HAP-1 (cell line): ENCODE results near the gene PFDN1.
"Not testable (repeated sequence)": the region's sequence is repeated elsewhere in the genome, so short reads cannot be mapped to it uniquely, and the experiment has no call there.

Experiments used
- DNase-seq, 2 experiments: peaks; one replicate each; pipeline ENCODE4 v3.0.0-alpha.2; 2016 to 2020; ENCODE audit warnings: low spot score in 2 of 2
- H3K27me3 ChIP-seq: fragments of 250-450 bp; sonication (Bioruptor Pico); 2 replicates; pipeline ENCODE4 v1.5.1; 2020; ENCODE audit warnings: low read depth, mild to moderate bottlenecking, moderate library complexity
- H3K36me3 ChIP-seq: fragments of 250-450 bp; sonication (Bioruptor Pico); replicated peaks from 2 replicates; pipeline ENCODE4 v1.5.1; 2020; ENCODE audit warnings: mild to moderate bottlenecking
- H3K4me1 ChIP-seq: fragments of 250-450 bp; sonication (Bioruptor Pico); 2 replicates; pipeline ENCODE4 v1.5.1; 2020; ENCODE audit warnings: mild to moderate bottlenecking
- H3K4me3 ChIP-seq: fragments of 250-450 bp; sonication (Bioruptor Pico); 2 replicates; pipeline ENCODE4 v1.5.1; 2020; ENCODE audit warnings: mild to moderate bottlenecking, moderate library complexity
- H3K9me3 ChIP-seq: fragments of 250-450 bp; sonication (Bioruptor Pico); 2 replicates; pipeline ENCODE4 v1.5.1; 2020; ENCODE audit warnings: mild to moderate bottlenecking, moderate library complexity
- in situ Hi-C: fragments of 300-500 bp; cut with MboI; formaldehyde crosslinking; loops from 3 replicates; pipeline ENCODE4 v1.14.3; 2020; ENCODE audit warnings: low sequenced_read_pairs, inconsistent platforms, mixed read lengths

The PFDN1 gene

DNA sequence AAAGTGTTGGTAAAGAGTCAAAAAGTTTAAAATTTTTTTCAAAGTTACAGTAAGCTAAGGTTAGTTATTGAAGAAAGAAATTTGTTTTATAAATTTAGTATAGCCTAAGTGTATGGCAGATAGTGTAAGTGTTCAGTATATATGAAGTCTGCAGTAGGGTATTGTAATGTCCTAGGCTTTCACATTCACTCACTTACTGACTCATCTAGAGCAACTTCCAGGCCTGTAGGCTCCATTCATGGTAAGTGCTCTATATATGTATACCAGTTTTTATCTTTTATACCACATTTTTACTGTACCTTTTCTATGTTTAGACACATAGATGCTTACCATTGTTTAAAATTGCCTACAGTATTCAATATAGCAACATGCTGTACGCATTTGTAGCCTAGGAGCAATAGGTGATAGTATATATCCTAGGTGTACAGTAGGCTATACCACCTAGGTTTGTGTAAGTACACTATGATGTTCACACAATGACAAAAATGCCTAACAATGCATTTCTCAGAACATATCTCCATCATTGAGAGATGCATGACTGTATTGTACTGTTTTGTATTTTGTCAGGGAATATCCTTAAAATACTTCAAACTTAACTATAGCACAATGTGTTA is 89.4 kb downstream of the PFDN1 start:
- Histone ChIP-seq H3K4me3 (no peak overlapping the region), H3K9me3 (no peaks in the 10 kb centered on the region), H3K27me3 (no peaks in the 10 kb centered on the region), H3K4me1 (no peaks in the 10 kb centered on the region), H3K36me3 (peaks cover 3% of the 10 kb centered on the region; the same call in 1 of the 2 replicates)
- in situ Hi-C loops: no loop called here
- DNase-seq: no peak

- no peaks in the 10 kb centered on the region for H3K4me1 ChIP-seq
- H3K4me3 ChIP-seq: no peak overlapping the region
- no peak for DNase-seq
- peaks cover 3% of the 10 kb centered on the region; the same call in 1 of the 2 replicates for H3K36me3 ChIP-seq
- in situ Hi-C loops: no loop called here
- H3K27me3 ChIP-seq: no peaks in the 10 kb centered on the region
- no peaks in the 10 kb centered on the region for H3K9me3 ChIP-seq
Measured at GRCh38 chr5:140208065-140208464, 94.8 kb downstream of the PFDN1 start.

DNA sequence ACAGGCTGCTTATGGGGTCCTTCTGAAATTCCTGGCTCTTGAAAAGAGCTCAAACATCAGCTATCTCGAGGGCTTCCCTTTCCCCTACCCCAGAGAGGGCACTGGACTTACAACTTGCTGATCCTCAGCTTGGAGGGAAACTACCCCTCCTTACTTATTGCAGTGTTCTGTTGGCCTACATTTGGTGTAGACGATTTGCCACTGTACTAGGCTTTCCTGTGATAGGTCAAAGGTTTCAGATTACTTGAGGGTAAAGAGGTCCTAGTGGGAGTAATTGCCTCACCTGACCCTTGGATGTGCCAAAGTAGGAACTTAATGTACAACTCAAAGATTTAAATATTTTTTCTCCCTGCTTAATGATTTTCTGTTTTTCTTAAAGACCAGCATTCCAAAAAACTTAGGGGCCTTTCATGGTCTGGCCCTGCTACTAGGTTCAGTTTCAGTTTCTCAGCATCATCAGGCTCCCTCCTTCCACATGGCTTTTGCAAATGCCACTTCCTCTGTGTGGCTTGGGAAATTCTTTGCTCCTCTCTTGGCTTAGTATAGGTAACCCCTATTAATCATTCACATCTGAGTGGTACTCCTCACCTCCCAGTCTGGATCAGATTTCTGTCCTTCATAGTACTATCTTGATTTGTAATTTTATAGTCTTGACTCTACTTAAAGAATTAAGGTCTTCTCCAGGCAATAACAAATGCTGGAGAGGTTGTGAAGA is 95.5 kb downstream of the PFDN1 start:
- no peak overlapping the region for H3K4me3 ChIP-seq
- H3K9me3 ChIP-seq: no peaks in the 10 kb centered on the region
- peaks cover 3% of the 10 kb centered on the region; the same call in 1 of the 2 replicates for H3K36me3 ChIP-seq
- no peak for DNase-seq
- in situ Hi-C loops: no loop called here
- no peaks in the 10 kb centered on the region for H3K4me1 ChIP-seq
- H3K27me3 ChIP-seq: no peaks in the 10 kb centered on the region

DNA sequence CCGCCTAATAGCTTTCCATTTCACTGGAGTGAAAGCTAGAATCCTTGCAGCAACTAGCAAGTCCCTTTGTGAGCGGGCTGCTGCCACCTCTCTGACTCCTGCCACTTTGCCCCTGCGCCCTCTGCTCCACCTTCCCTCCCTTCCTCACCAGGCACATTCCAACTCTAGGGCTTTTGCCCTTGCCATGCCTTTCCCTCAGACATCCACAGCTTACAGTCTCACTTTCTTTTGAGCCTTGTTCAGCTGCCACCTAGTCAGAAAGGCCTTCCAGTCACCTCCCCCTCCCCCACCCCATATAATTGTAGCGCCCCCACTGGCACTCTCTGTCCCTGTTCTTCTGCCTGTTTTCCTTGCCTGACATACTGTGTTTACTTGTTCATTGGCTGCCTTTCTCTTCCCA is 96.9 kb downstream of the PFDN1 start:
- DNase-seq: no peak
- H3K4me3 ChIP-seq: no peak overlapping the region
- H3K36me3 ChIP-seq: no peaks in the 10 kb centered on the region
- H3K9me3 ChIP-seq: no peaks in the 10 kb centered on the region
- in situ Hi-C loops: no loop called here
- H3K4me1 ChIP-seq: no peaks in the 10 kb centered on the region
- no peaks in the 10 kb centered on the region for H3K27me3 ChIP-seq

- in situ Hi-C loops: no loop called here
- Histone ChIP-seq H3K36me3 (no peaks in the 10 kb centered on the region), H3K4me3 (no peak overlapping the region), H3K27me3 (no peaks in the 10 kb centered on the region), H3K4me1 (no peaks in the 10 kb centered on the region), H3K9me3 (no peaks in the 10 kb centered on the region)
- no peak for DNase-seq
Measured at GRCh38 chr5:140205216-140205615, 97.7 kb downstream of the PFDN1 start.

- Histone ChIP-seq H3K27me3 (no peaks in the 10 kb centered on the region), H3K4me1 (no peaks in the 10 kb centered on the region), H3K9me3 (no peaks in the 10 kb centered on the region), H3K4me3 (no peak overlapping the region), H3K36me3 (no peaks in the 10 kb centered on the region)
- no peak for DNase-seq
- in situ Hi-C loops: no loop called here
Measured at GRCh38 chr5:140202610-140203009, 100.3 kb downstream of the PFDN1 start.

GRCh38 chr5:140202078-140202477 is 100.8 kb downstream of the PFDN1 start:
- H3K4me1 ChIP-seq: no peaks in the 10 kb centered on the region
- DNase-seq: no peak
- no peaks in the 10 kb centered on the region for H3K27me3 ChIP-seq
- in situ Hi-C loops: no loop called here
- no peaks in the 10 kb centered on the region for H3K36me3 ChIP-seq
- no peak overlapping the region for H3K4me3 ChIP-seq
- H3K9me3 ChIP-seq: no peaks in the 10 kb centered on the region

- in situ Hi-C loops, H3K27me3 ChIP-seq, H3K9me3 ChIP-seq, H3K36me3 ChIP-seq, H3K4me1 ChIP-seq, H3K4me3 ChIP-seq, DNase-seq: not testable (repeated sequence)
Measured at GRCh38 chr5:140198915-140199314, 104.0 kb downstream of the PFDN1 start.

DNA sequence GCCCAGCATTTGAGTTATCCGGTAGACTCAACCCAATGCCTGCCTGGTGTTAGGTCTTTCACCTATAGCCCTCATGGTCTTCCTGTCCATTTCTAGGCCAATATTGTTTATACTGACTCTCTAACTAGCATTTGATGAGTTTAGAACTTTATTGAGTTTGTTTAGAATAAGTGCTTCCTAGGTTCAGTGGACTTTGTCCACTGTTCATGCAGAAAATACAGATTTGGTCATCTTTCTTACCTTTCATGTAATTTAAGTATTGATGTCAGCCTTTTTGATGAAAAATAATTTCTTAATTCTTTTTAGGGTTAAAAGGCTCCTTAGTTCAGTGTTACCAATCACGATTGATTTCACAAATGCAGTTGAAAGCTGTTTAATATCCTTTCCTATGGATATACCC is 105.9 kb downstream of the PFDN1 start:
- no peaks in the 10 kb centered on the region for H3K4me1 ChIP-seq
- DNase-seq: no peak
- in situ Hi-C loops: no loop called here
- no peaks in the 10 kb centered on the region for H3K27me3 ChIP-seq
- no peaks in the 10 kb centered on the region for H3K9me3 ChIP-seq
- H3K36me3 ChIP-seq: no peaks in the 10 kb centered on the region; the same call in 1 of the 2 replicates
- no peak overlapping the region for H3K4me3 ChIP-seq

DNA sequence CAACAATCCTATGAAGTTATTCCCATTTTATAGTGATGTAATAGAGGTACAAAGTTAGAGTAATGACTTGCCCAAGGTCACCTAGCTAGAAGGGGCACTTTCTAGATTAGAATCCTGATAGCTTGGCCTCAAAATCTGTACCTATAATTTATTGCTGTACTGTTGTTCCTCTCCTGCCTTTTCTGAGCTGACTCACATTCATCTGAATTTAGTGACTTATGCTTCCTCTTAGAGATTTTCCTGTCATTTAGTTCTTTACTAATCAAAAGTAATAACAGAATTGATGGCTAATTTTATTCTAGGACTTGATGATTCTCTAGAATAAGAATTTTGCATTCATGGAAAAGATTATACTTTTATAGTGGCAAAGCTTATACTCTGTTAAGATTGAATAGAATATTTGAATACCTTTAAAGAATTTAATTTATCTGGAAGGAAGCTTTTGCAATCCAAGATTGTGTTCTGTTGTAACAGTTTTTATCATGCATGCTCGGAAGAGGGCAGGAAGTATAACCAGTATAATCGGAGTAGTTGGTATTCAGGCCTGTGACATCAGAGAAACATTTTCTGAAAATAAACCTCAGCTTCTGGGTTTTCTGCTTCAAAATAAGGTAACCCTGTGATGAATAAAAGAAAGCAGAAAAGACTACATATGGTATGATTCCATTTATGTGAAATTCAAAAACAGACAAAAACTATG is 106.6 kb downstream of the PFDN1 start:
- H3K4me1 ChIP-seq: peaks cover 7% of the 10 kb centered on the region
- no peak for DNase-seq
- H3K4me3 ChIP-seq: no peak overlapping the region
- H3K36me3 ChIP-seq: no peaks in the 10 kb centered on the region; the same call in 1 of the 2 replicates
- in situ Hi-C loops: no loop called here
- H3K9me3 ChIP-seq: no peaks in the 10 kb centered on the region
- no peaks in the 10 kb centered on the region for H3K27me3 ChIP-seq
